ENCODE measurements around the gene PLA2G4F.
A peak's percentile ranks its signal among the peaks of the same experiment; 100 is the strongest.

PLA2G4F gene, protein sequence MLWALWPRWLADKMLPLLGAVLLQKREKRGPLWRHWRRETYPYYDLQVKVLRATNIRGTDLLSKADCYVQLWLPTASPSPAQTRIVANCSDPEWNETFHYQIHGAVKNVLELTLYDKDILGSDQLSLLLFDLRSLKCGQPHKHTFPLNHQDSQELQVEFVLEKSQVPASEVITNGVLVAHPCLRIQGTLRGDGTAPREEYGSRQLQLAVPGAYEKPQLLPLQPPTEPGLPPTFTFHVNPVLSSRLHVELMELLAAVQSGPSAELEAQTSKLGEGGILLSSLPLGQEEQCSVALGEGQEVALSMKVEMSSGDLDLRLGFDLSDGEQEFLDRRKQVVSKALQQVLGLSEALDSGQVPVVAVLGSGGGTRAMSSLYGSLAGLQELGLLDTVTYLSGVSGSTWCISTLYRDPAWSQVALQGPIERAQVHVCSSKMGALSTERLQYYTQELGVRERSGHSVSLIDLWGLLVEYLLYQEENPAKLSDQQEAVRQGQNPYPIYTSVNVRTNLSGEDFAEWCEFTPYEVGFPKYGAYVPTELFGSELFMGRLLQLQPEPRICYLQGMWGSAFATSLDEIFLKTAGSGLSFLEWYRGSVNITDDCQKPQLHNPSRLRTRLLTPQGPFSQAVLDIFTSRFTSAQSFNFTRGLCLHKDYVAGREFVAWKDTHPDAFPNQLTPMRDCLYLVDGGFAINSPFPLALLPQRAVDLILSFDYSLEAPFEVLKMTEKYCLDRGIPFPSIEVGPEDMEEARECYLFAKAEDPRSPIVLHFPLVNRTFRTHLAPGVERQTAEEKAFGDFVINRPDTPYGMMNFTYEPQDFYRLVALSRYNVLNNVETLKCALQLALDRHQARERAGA

DNA sequence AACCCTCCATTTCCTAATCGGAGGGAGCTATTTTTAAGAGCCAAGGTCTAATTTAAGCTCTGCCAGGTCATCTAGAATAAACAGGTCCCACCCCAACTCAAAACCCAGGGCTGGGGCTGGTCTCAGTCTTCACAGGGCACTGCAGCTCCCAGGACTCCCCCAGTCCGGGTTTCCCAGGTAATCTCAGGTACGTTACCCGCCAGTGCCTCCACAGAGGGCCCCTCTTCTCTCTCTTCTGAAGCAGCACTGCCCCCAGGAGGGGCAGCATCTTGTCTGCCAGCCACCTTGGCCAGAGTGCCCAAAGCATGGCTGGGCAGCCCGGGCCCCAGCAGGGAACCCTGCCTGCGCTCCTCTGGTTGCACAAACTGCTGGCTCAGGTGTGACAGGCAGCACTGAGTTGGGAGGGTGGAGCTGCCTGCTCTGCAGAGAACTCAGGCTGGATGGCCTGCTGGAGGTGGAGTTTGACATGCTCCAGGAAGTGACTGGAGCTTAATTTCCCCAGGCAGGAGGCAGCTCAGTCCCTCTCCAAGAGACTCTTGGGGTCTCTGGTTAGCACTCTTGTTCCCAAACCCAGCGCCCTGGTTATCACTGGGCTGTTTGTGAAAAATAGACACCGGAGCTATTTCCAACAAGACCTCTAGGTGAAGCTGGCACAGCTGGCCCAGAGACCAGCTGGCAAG, at the start of gene PLA2G4F:
Gene PLA2G4F, minus strand, starts transcription at position 394 of the 680 bp plus-strand sequence. Its CDS starts 87 bp downstream, at position 307.
- DNase-seq = peak; percentile 55

GRCh38 chr15:42203891-42204290, 47.5 kb upstream of the PLA2G4F start:
- DNase-seq = no peak

DNA sequence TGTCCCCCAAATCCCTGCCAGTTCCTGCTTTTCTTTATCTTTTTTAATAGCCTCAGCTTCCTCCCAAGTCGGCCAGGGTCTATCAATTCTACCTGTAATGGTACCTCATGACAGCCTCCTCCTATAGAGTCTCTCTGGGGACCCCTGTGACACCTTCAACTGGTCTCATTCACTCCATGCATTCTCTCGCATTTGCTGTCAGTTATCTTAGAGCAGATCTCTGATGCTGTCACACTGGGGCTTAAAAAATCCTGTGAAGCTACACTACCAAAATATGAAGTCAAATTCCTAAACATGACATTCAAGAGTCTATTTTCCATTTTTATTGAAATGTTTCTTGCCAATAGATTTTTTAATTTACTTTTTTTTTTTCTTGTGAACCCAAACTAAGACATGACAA, 46.2 kb upstream of the PLA2G4F start:
- DNase-seq = no peak

GRCh38 chr15:42201801-42202200, 45.4 kb upstream of the PLA2G4F start:
- no peak for DNase-seq

DNA sequence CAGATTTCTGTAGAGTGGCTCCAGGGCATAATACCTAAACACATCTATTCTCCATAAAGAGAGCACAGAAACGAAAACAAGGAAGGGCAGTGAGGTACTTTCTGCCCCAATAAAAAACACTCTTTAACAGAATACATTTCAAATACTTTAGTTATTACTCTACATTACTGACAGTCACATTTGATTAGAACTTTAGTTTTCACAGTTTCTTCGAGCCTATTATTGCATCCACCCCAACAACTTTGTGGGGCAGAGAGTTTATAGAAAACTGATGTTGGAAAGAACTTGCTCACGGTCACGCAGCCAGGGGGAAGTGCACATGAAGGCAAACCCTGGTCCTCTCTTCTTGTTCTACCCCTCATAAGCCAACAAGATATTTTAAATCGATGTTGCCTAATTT, 42.7 kb upstream of the PLA2G4F start:
- no peak for DNase-seq

- DNase-seq = no peak
Measured at GRCh38 chr15:42198516-42198915, 42.1 kb upstream of the PLA2G4F start.

GRCh38 chr15:42194513-42194912, 38.1 kb upstream of the PLA2G4F start:
- no peak for DNase-seq

DNA sequence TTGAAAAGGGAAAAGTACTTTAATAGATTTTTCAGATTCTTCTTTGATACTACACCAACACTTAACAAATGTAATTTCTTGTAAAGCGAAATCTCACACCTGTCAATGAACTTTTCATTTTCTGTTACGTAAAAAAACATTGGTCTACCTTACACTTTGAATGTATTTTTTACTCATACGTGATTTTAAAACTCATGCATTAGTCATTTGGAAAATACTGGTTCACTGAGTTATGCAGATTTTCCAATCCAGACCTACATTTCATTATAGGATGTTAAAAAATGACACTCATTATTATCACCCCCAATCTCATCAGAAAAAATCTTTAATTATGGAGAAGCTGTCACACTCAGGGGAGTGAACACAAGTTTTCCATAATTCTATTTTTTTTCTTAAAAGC, 36.9 kb upstream of the PLA2G4F start:
- no peak for DNase-seq

- DNase-seq = no peak
Measured at GRCh38 chr15:42191610-42192346, 35.3 kb upstream of the PLA2G4F start.

GRCh38 chr15:42190370-42190769, 33.9 kb upstream of the PLA2G4F start:
- DNase-seq = no peak

GRCh38 chr15:42185801-42186200, 29.4 kb upstream of the PLA2G4F start:
- DNase-seq = no peak

GRCh38 chr15:42184736-42185135, 28.3 kb upstream of the PLA2G4F start:
- DNase-seq = no peak

GRCh38 chr15:42184296-42184695, 27.9 kb upstream of the PLA2G4F start:
- DNase-seq = no peak

DNA sequence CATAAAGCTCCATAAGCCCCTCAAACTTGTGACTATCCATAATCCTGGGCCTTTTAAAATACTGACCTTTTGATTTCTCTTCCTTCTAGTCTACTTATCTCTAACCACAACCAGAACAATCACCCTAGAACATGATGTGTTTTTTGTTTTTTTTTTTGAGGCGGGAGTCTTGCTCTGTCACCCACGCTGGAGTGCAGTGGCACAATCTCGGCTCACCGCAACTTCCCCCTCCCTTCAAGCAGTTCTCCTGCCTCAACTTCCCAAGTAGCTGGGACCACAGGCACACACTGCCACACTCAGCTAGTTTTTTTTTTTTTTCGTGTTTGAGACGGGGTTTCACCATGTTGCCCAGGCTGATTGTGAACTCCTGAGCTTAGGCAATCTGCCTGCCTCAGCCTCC, 26.5 kb upstream of the PLA2G4F start:
- no peak for DNase-seq

- DNase-seq = no peak
Measured at GRCh38 chr15:42182328-42182886, 26.0 kb upstream of the PLA2G4F start.

- DNase-seq = no peak
Measured at GRCh38 chr15:42178056-42178455, 21.6 kb upstream of the PLA2G4F start.

DNA sequence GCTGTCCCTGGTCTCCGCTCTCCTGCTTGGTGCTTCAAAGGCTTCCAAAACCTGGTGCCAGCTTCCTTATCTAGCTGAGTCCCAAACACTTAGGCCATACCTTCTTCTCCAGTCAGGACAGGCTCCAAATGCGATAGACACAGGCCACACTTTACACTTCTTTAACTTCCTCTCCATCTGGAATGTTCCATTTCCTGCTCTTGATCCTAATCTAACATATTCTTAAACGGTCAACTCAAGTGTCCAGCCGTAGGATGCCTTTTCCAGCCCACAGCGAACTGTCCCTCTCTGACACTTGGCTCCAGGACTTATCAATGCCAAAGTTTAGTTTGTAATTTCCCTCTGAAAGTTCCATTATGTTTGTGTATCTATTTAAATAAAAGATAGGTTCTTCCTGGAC, 19.2 kb upstream of the PLA2G4F start:
- DNase-seq = no peak

DNA sequence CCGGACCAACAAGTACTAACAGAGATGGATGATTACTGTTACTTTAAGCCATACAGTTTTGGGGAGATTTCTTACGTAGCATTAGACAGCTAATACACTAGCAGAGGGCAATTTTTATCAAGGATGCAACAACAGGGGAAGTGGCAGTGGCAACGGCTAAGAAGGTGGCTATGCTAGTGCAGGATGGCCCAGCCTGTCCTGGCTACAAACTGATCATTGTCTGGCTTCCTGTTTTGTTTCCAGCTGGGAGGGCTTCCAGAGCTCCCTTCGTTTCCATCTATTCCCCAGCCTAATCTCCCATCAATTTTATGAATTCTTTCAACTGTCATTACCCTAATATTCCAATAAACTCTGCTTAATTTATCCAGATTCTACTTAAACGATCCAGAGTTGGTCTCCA, 16.0 kb upstream of the PLA2G4F start:
- DNase-seq = no peak

DNA sequence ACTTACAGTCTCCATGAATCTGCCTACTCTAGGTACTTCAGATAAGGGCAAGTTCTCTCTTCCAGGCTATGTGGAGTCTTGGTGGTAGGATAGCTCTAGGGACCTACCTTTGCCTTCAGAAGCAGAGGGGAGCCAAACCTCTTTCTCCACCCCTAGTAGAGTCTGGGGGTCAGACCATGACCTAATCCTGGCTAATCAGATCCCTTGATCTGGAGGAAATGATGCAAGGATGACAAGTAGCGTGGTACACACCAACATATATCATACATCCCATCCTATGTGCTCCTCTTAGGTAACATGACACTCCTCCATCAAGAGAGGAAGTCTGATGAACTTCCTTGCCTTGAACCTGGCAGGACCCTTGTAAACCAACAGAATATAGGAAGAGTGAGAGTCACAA, 15.4 kb upstream of the PLA2G4F start:
- DNase-seq = no peak

GRCh38 chr15:42171122-42171521, 14.7 kb upstream of the PLA2G4F start:
- DNase-seq = no peak

GRCh38 chr15:42166225-42166940, 9.9 kb upstream of the PLA2G4F start:
- no peak for DNase-seq

GRCh38 chr15:42165106-42165505, 8.7 kb upstream of the PLA2G4F start:
- peak; percentile 31 for DNase-seq

Data from activated effector memory CD4-positive, alpha-beta T cell treated with anti-CD3 and anti-CD28 coated beads, Interleukin-2, amount 50 U/mL, for 16 hours (primary cell).